SH-SY5Y (cell line): Measurements from ENCODE around the gene PGBD5.

Experiments used
- GATA2 ChIP-seq: IDR thresholded peaks from 2 replicates; pipeline ENCODE4 v1.6.1; 2011; ENCODE audit warnings: mild to moderate bottlenecking, low read depth, low read length
- GATA3 ChIP-seq: IDR thresholded peaks from 2 replicates; pipeline ENCODE4 v1.6.1; 2011; ENCODE audit warnings: low read depth, mild to moderate bottlenecking, low read length, moderate library complexity

DNA sequence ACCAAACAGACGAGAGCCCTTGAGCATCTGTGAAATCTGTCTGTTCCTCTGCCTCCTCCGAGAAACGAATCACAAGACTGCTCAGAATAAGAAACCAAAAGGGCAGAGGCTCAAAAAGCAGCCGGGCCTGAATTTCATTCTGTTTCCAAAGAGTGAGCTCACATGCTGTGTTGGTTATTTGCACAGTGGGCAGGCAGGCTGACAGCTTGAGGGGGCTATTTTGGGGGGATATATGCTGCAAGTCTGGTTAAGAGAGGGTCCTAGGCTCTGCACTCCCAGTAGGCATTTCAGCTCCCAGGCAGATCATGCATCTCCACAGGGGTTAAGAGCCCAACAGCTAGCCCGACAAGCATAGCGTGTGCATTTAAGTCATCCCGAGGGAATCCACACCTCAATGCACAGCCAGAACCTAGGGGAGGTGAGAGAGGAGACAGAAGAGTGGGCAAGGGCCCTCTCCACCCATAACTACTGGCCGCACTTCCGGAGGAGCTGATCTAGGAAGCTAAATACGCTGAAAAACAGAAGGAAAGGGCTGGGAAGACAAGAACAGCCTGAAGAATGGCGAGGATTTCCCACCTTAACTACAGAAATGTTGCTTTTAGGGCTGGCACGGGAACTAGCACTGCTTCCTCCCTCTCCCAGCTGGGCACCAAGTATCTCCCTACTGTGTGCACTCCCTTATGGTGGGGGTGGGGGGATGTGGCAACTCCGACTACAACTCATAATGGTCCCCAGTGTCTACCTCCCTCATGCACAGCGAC lies 3.7 kb downstream of the PGBD5 start:
- TF ChIP-seq GATA3 (no peak), GATA2 (no peak)
